ENCODE data around the gene CAMK2N1.

The CAMK2N1 gene

GRCh38 chr1:20478057-20478635 lies 7.9 kb downstream of the CAMK2N1 start:
- DNase-seq (ENCODE audit: low read depth) = no peak

GRCh38 chr1:20477348-20478056 lies 8.5 kb downstream of the CAMK2N1 start:
- DNase-seq (ENCODE audit: low read depth) = no peak

GRCh38 chr1:20476265-20477038 lies 9.6 kb downstream of the CAMK2N1 start:
- DNase-seq (ENCODE audit: low read depth) = no peak

- DNase-seq (ENCODE audit: low read depth) = no peak
These were observed 11.0 kb downstream of the CAMK2N1 start for GRCh38 chr1:20474996-20475395.

GRCh38 chr1:20474333-20474975 lies 11.6 kb downstream of the CAMK2N1 start:
- DNase-seq (ENCODE audit: low read depth) = no peak

GRCh38 chr1:20473894-20474293 lies 12.1 kb downstream of the CAMK2N1 start:
- no peak for DNase-seq (ENCODE audit: low read depth)

- DNase-seq (ENCODE audit: low read depth) = no peak
These were observed 12.9 kb downstream of the CAMK2N1 start for GRCh38 chr1:20472860-20473711.

GRCh38 chr1:20472121-20472520 lies 13.9 kb downstream of the CAMK2N1 start:
- no peak for DNase-seq (ENCODE audit: low read depth)

- DNase-seq (ENCODE audit: low read depth) = no peak
These were observed 15.8 kb downstream of the CAMK2N1 start for GRCh38 chr1:20470194-20470593.

- no peak for DNase-seq (ENCODE audit: low read depth)
These were observed 16.5 kb downstream of the CAMK2N1 start for GRCh38 chr1:20469406-20470076.

GRCh38 chr1:20466273-20466672 lies 19.7 kb downstream of the CAMK2N1 start:
- DNase-seq (ENCODE audit: low read depth) = no peak

- no peak for DNase-seq (ENCODE audit: low read depth)
These were observed 20.8 kb downstream of the CAMK2N1 start for GRCh38 chr1:20465187-20465586.

GRCh38 chr1:20463502-20463901 lies 22.5 kb downstream of the CAMK2N1 start:
- no peak for DNase-seq (ENCODE audit: low read depth)

GRCh38 chr1:20462397-20462796 lies 23.6 kb downstream of the CAMK2N1 start:
- DNase-seq (ENCODE audit: low read depth) = no peak

GRCh38 chr1:20458717-20459116 lies 27.3 kb downstream of the CAMK2N1 start:
- DNase-seq (ENCODE audit: low read depth) = no peak

GRCh38 chr1:20454004-20454403 lies 32.0 kb downstream of the CAMK2N1 start:
- DNase-seq (ENCODE audit: low read depth) = no peak

GRCh38 chr1:20449735-20450311 lies 36.2 kb downstream of the CAMK2N1 start:
- peak; percentile 19 for DNase-seq (ENCODE audit: low read depth)

GRCh38 chr1:20448671-20449071 lies 37.3 kb downstream of the CAMK2N1 start:
- no peak for DNase-seq (ENCODE audit: low read depth)

GRCh38 chr1:20447794-20448193 lies 38.2 kb downstream of the CAMK2N1 start:
- no peak for DNase-seq (ENCODE audit: low read depth)

- no peak for DNase-seq (ENCODE audit: low read depth)
These were observed 39.2 kb downstream of the CAMK2N1 start for GRCh38 chr1:20446796-20447195.

- no peak for DNase-seq (ENCODE audit: low read depth)
These were observed 40.1 kb downstream of the CAMK2N1 start for GRCh38 chr1:20445956-20446355.
